PFSK-1 (cell line): ENCODE data around the gene GHDC.

Source experiments
- POLR2AphosphoS5 ChIP-seq: IDR thresholded peaks from 2 replicates; pipeline ENCODE4 v1.6.1; 2012; ENCODE audit warnings: low read depth, mild to moderate bottlenecking, control low read depth, low read length, moderate library complexity
- TAF1 ChIP-seq: IDR thresholded peaks from 2 replicates; pipeline ENCODE4 v1.6.1; 2012; ENCODE audit warnings: low read length, control low read depth, borderline replicate concordance; ENCODE audit not compliant: insufficient read depth

DNA sequence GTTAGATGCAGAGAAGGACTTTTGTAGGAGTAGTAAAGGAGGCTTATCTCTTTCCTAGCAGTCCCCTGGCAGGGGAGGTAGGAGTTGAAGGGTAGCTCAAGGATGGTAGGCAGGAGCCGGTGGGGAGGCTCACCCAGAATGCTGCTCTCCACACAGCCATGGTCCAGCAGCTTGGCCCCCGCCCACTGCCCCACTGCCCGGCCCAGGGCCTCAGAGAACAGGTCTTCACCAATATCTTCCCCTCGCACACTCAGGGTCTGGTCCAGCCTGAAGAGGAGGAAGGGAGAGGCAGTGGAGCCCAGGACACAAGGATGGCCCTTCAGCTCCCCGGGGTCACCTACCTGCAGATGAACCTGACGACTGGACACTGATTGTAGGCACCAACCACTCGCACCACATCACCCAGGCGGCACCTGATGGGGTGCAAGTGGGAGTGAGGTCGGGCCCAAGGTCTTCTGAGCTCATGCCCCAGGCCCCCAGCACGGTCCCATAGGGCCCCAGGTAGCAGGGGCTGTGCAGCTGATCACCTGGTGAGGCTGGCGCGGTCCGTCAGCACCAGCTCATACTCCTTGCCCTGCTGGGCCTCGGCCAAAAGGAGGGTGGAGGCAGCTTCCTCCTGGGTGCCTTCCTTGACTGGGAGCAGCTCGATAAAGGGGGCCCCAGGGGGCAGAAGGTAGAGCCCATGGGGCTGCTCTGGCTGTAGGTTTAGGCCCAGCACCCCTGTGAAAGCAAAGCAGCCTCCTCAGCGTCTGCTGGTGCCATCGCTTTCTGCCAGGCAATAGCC is 3.6 kb downstream of the GHDC start:
- no peak for TF ChIP-seq TAF1
- TF ChIP-seq POLR2AphosphoS5, result no peak
